Measurements from ENCODE around the gene AGPAT2.

Gene AGPAT2

DNA sequence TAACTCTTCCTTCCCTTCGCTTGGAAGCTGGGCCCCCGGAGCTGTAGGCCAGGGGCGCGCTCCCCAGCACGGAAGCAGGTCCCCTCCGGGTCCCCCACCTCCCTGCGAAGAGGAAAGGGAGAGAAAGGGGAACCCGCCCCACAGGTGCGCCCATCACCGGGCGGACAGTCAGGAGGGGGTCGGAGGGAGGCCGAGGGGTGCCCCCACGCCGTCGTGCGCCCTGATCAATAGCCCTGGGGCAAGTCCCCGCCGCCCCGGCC, 793 bp downstream of the AGPAT2 start:
- no peak for DNase-seq

- DNase-seq: peak; percentile 24
Observed at GRCh38 chr9:136685790-136686533, 1.3 kb downstream of the AGPAT2 start.

DNA sequence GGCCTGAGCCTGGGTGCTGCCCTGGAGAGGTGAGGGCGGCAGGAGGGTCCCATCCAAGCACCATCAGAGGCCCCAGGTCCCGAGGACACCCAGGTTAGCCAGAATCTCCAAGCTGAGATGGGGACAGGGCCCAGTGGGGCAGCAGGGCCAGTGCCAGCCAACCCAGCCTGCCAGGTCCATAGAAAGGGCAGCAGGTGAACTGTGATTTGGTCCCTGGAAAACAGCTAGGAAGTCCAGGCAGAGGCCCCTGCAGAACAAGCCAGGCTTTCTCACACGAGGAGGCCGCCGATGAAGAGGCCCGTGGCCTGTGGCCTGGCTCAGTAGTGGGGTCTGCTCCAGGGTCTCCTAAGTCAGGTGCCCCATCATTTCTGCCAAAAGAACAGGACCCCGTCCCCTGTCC, 2.0 kb downstream of the AGPAT2 start:
- no peak for DNase-seq

GRCh38 chr9:136684799-136685198, 2.5 kb downstream of the AGPAT2 start:
- no peak for DNase-seq

DNA sequence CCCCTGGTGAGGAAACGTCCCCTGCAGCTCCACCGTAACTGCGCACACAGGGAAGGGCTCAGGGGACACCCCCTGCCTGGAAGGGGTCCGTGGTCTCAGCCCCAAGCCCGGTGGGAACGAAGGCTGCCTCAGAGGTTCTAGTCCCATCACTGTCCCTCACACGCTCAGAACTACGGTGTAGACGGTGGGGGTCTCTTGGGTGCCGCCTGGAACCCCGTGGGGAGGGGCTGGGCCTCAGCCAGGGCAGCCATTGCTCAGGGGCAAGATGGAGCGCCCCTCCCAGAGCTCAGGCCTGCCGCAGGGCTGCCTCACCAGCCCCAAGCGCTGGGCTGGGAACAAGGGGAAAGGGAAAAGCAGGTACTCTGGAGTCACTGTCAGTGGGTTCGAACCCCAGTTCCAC, 2.9 kb downstream of the AGPAT2 start:
- no peak for DNase-seq

- DNase-seq: no peak
Observed at GRCh38 chr9:136683755-136684154, 3.5 kb downstream of the AGPAT2 start.

DNA sequence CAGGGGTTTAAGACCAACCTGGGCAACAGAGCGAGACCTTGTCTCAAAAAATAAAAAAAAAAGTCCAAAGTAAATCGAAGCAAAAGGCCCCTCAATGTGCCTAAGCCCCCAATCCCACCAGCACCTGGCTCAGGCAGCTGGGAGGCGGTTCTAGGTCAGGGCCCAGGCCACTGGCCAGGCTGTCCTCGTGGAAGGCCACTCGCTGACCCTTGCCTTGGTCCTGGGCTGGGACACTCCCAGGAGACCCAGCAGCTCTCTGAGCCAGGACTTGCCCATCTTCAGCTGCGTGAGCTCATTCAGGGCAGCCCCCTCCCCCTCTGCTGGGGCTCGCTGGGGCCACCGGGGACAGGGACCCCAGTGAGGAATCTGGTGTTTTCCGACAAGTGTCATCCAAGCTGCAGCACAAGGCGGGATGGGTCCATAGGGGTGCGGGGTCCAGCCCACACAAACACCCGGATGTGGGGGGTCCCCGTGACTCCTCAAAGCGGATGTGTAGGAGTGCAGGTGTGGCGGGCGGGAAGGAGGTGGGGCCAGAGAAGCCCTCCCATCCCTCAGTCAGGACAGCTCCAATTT, 4.0 kb downstream of the AGPAT2 start:
- no peak for DNase-seq

DNA sequence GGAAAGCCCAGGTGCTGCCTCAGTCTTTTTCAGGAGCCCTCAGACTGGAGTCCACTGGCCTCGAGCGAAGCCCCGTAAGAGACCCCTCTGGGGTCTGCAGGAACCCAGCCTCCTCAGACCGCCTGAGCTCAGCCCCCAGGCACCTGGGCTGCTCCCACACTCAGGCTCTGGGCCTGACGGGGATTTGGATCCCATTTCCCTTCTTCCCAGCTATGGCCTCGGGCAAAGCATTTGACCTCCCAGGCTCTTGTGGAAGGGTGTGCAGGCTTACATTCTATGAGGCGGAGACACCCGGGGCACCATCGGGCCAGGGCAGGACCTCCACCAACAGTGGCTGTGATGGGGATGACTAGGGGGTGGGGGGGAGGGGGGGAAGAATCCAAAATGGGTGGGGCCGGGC, 4.5 kb downstream of the AGPAT2 start:
- DNase-seq: no peak

- no peak for DNase-seq
Observed at GRCh38 chr9:136681945-136682699, 5.1 kb downstream of the AGPAT2 start.

- DNase-seq: no peak
Observed at GRCh38 chr9:136681029-136681428, 6.2 kb downstream of the AGPAT2 start.

GRCh38 chr9:136679431-136679941, 7.8 kb downstream of the AGPAT2 start:
- DNase-seq: peak; percentile 78

- peak; percentile 65 for DNase-seq
Observed at GRCh38 chr9:136678624-136679023, 8.6 kb downstream of the AGPAT2 start.

DNA sequence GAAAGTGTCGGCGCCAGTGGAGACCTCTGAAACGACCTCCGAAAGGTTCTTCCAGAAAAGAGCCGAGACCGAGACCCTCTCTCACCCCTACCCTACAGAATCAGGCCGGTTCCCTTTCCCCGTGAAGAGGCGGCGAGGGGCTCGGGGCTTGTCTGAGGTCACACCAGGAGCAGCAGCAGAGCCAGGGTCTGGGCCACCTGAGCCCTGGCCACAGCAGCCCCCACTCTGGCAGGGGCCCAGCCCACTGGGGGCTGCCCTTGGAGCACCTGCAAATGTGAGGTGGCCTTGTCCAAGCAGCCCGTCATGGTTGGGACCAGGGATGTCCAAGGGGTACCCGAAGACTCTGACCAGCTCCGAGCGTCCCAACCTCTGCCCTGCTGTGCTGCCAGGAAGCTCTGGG, 9.2 kb downstream of the AGPAT2 start:
- no peak for DNase-seq

DNA sequence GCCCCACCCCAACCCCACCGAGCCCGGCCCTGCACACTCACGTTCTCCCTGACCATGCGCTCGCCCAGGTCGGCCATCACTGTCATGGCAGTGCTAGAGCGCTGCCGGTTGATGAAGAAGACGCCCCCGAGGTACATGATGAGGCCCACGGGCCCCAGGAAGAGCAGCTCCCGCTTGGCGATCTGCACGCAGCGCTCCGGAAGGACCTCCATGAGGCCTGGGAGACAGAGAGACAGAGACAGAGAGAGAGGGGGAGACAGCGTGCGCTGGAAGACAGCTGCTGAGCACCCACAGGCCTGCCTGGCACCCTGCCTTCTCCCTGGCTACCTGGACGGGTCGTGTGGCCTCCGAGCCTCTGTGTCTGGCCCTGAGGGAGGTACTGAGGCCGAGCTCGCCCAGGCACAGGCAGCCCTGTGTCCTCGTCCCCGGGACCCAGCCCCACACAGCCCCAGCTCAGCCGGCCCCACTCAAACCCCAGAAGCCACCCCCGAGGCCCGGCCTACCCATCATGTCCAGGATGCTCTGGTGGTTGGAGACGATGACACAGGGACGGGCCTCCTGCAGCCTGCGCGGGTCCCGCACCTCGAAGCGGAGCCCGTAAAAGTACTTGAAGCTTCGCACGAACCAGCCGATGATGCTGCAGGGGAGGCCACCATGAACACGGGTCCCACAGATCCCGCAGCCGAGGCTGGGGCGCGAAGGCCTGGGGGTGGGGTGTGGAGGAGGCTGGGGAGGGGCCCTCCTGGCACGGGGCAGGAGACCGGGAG, 10.2 kb downstream of the AGPAT2 start:
- DNase-seq: no peak

DNA sequence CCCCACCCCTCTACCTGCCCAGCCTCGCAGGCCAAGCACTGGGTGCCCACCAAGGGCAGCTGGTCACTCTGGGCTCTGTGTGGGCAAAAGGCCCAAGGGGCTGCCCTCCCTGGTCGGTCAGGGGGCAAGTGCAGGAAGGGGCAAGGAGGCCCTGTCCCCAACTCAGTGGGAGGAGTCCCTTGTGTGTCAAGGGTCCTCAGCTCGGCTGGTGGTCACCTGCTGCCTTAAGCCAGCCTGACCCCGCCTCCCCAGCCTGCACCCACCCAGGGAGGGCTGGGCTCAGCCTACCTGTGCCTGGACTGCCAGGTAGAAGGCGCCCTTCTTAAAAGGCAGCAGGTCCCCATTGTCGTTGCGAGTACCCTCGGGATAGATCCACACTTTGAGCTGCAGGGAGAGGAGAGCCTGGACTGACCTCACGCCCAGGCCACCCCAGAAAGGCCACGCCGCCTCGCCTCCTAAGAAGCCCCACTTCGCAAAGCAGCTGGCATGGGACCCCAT, 10.9 kb downstream of the AGPAT2 start:
- no peak for DNase-seq

DNA sequence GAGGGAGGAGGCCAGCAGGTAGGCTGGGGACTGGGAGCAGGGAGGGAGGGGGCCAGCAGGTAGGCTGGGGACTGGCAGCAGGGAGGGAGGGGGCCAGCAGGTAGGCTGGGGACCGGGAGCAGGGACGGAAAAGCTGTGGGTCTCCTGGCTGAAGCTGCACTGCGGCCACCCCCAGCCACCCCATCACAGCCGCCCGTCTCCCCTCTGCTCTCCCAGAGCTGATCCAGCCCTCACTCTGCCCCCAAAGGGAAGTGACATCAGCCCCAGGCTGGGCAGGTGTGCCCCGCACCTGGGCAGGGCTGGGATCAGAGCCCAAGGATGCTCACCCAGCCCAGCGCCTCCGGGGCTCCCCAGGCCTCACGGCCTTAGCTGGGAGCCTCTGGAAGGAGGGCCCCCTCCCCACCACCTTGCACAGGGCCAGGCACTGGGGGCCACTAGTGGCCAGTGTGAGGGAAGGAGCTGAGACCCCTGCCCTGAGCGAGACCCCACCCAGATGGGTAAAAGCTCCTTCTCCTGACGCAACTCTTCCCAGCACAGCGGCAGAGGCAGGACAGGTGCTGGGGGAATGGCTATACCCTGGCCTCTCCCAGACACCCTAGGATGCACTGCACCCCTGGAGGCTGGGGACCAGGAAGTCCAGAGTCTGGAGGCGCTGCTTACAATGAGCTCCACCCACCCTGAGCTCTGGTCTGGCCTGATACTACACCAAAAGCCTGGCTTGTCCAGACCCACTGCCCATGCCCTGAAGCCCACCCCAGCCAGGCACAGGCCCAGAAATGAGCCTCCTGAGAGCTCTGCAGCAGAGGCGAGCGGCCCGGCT, 11.6 kb downstream of the AGPAT2 start:
- DNase-seq: no peak

GRCh38 chr9:136674786-136675349, 12.4 kb downstream of the AGPAT2 start:
- no peak for DNase-seq

DNA sequence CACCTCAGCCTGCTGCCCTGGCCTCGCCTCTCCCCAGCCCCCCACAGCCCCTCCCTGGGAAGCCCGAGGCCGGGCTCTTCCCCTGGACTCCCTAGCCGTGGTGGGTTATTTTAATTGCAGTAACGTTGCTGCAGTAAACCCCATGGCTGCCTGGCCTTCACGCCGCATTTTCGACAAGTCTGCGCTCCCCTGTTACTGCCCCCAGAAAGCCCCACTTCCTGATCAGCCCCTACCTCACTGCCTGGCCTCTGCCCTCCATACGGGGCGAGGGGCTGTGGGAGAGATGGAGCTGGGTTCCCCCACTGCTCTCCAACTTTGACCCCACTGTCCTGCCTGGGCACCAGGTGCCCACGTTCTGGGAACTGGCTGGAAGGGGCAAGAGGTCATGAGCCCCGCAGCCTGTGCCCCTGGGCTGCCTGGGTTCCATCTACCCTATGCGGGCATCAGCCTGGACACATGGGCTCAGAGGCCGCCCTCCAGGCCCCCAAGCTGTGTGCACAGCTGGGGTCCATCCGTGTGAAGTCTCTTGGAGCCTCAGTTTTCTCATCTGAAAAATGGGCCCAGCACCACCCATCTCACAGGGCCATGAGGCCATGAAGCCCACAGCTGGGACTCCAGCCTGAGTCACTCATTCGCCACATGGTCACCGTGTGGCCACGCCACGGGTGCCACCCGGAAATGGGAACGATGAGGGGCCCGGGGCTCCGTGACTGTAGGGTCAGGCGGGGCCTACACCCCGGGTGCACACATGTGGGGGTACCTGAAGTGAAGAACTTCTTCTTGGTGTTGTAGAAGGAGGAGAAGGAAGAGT, 13.1 kb downstream of the AGPAT2 start:
- DNase-seq: no peak

DNA sequence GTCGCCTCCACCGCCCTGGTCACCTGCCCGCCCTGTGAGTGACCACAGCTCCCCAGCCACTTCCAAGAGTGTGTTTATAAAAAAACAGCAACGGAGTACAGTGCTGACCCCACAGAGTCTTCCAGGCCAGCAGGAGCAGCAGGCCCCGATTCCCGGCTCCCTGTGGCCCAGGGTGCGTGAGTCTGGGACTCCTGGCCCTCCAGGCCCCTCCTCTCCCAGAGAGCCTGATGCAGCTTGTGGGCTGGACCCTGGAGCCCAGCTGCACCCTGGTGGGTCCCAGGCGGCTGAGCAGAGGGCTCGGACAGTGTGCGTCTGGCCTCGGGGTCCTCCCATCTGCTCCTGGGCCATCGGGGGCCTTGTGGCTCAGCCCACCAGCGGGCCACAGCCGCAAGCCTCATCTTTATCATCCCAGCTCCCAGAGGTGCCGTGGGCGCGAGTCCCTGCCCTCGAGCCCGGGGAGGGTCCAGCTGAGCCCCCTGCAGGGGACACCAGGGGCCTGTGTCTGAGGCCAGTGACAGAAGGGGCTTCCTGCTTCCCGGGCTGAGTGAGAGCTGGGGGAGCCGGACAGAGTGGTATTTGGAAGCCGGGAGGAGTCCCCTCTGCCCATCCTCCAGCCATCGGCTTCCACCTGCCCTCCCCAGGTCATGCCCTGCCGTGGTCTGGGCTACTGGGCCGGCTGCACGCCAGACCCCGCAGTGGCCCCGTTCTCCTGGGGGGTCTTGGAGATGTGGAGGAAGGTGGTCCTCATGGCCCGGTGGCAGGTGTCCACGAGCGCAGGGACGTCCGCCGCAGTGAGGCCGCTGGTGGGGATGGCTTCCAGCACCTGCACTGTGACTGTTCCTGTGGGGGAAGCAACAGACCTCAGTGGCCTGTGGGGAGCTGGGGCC, 13.9 kb downstream of the AGPAT2 start:
- DNase-seq: no peak
